NT2/D1 (cell line): ENCODE data around the gene TSPAN10.

Experiments used
- DNase-seq: peaks from one replicate; pipeline ENCODE4 v3.0.0-alpha.2; 2011; ENCODE audit warnings: low read depth, low spot score
- H3K27me3 ChIP-seq: 2 replicates; pipeline ENCODE4 v1.6.0; 2011; ENCODE audit warnings: mild to moderate bottlenecking; ENCODE audit not compliant: insufficient read length, insufficient read depth
- H3K36me3 ChIP-seq: 2 replicates; pipeline ENCODE4 v1.6.1; 2011; ENCODE audit warnings: mild to moderate bottlenecking, low read length, mixed read lengths; ENCODE audit not compliant: insufficient read depth, insufficient read length
- H3K4me1 ChIP-seq: 2 replicates; pipeline ENCODE4 v1.5.1; 2011; ENCODE audit not compliant: insufficient read depth, insufficient read length
- H3K4me3 ChIP-seq: 2 replicates; pipeline ENCODE4 v1.5.1; 2011; ENCODE audit warnings: low read depth; ENCODE audit not compliant: insufficient read length
- H3K9ac ChIP-seq: 2 replicates; pipeline ENCODE4 v1.6.0; 2011; ENCODE audit warnings: low read depth; ENCODE audit not compliant: insufficient read length
- H3K9me3 ChIP-seq: 2 replicates; pipeline ENCODE4 v1.5.1; 2011; ENCODE audit warnings: mild to moderate bottlenecking, low read length; ENCODE audit not compliant: insufficient read depth
- SUZ12 ChIP-seq: IDR thresholded peaks from 2 replicates; pipeline ENCODE4 v1.6.1; 2011; ENCODE audit not compliant: insufficient read length, insufficient read depth; ENCODE audit errors: extremely low read depth
- YY1 ChIP-seq: IDR thresholded peaks from 2 replicates; pipeline ENCODE4 v1.6.1; 2011; ENCODE audit not compliant: insufficient read length, insufficient read depth
- ZNF274 ChIP-seq: IDR thresholded peaks from 2 replicates; pipeline ENCODE4 v1.6.1; 2011; ENCODE audit warnings: mild to moderate bottlenecking, low read depth, low read length

TSPAN10 gene

GRCh38 chr17:81603846-81604610 lies 33.0 kb upstream of the TSPAN10 start:
- no peaks in the 10 kb centered on the region for H3K27me3 ChIP-seq

GRCh38 chr17:81607431-81607830 lies 29.6 kb upstream of the TSPAN10 start:
- Histone ChIP-seq H3K36me3 (peaks cover 86% of the 10 kb centered on the region), H3K27me3 (no peaks in the 10 kb centered on the region), H3K4me1 (no peaks in the 10 kb centered on the region), H3K9ac (no peak overlapping the region), H3K9me3 (no peaks in the 10 kb centered on the region), H3K4me3 (no peak overlapping the region)
- TF ChIP-seq ZNF274 (no peak), SUZ12 (no peak), YY1 (no peak)
- no peak for DNase-seq

More at GRCh38 chr17:81603846-81604610, 33.0 kb upstream of the TSPAN10 start:
- Histone ChIP-seq H3K4me1 (no peaks in the 10 kb centered on the region), H3K36me3 (peaks cover 89% of the 10 kb centered on the region), H3K9me3 (no peaks in the 10 kb centered on the region), H3K9ac (no peak overlapping the region), H3K4me3 (no peak overlapping the region)
- TF ChIP-seq SUZ12: no peak
- no peak for DNase-seq

GRCh38 chr17:81608082-81608481 lies 28.9 kb upstream of the TSPAN10 start:
- Histone ChIP-seq H3K36me3 (peaks cover 86% of the 10 kb centered on the region), H3K4me1 (no peaks in the 10 kb centered on the region), H3K9ac (no peak overlapping the region), H3K4me3 (no peak overlapping the region), H3K9me3 (no peaks in the 10 kb centered on the region), H3K27me3 (no peaks in the 10 kb centered on the region)
- no peak for TF ChIP-seq SUZ12
- no peak for TF ChIP-seq ZNF274
- no peak for TF ChIP-seq YY1
- no peak for DNase-seq

GRCh38 chr17:81608605-81609004 lies 28.4 kb upstream of the TSPAN10 start:
- peaks cover 86% of the 10 kb centered on the region for H3K36me3 ChIP-seq
- H3K27me3 ChIP-seq: no peaks in the 10 kb centered on the region

GRCh38 chr17:81609541-81610311 lies 27.3 kb upstream of the TSPAN10 start:
- no peak overlapping the region for H3K9ac ChIP-seq
- DNase-seq: no peak
- no peak overlapping the region for H3K4me3 ChIP-seq
- H3K4me1 ChIP-seq: no peaks in the 10 kb centered on the region
- no peak for TF ChIP-seq ZNF274
- TF ChIP-seq YY1: no peak
- H3K9me3 ChIP-seq: no peaks in the 10 kb centered on the region
- H3K36me3 ChIP-seq: peaks cover 85% of the 10 kb centered on the region
- no peaks in the 10 kb centered on the region for H3K27me3 ChIP-seq

More at GRCh38 chr17:81608605-81609004, 28.4 kb upstream of the TSPAN10 start:
- no peaks in the 10 kb centered on the region for H3K4me1 ChIP-seq
- H3K9ac ChIP-seq: no peak overlapping the region
- DNase-seq: no peak
- no peak for TF ChIP-seq YY1
- no peak for TF ChIP-seq SUZ12
- no peak for TF ChIP-seq ZNF274
- no peak overlapping the region for H3K4me3 ChIP-seq
- H3K9me3 ChIP-seq: no peaks in the 10 kb centered on the region

GRCh38 chr17:81612172-81612970 lies 24.6 kb upstream of the TSPAN10 start:
- no peak overlapping the region for H3K4me3 ChIP-seq
- no peak overlapping the region for H3K9ac ChIP-seq
- H3K36me3 ChIP-seq: peaks cover 85% of the 10 kb centered on the region
- H3K27me3 ChIP-seq: no peaks in the 10 kb centered on the region
- TF ChIP-seq YY1 (no peak), SUZ12 (no peak), ZNF274 (no peak)
- H3K9me3 ChIP-seq: peaks cover 8% of the 10 kb centered on the region; the same call in 1 of the 2 replicates
- DNase-seq: no peak
- no peaks in the 10 kb centered on the region for H3K4me1 ChIP-seq
